NCI-H1436 treated with DMSO at 0.1 percent for 48 hours (cell line): ENCODE measurements around the gene MR1.

Source experiments
- DNase-seq: peaks from one replicate; lab custom pipeline; 2025; lab: John Stamatoyannopoulos, UW

The MR1 gene

GRCh38 chr1:181033799-181034451 is at the start of gene MR1:
Gene MR1 (plus strand): TSS chr1:181033983. CDS start chr1:181034008, 25 bp downstream.
- peak; percentile 38 for DNase-seq

- DNase-seq = no peak
These were observed 45.5 kb upstream of the MR1 start for GRCh38 chr1:180988253-180988752.

GRCh38 chr1:180994262-180994661 is 39.5 kb upstream of the MR1 start:
- no peak for DNase-seq

- DNase-seq = no peak
These were observed 35.8 kb upstream of the MR1 start for GRCh38 chr1:180997843-180998504.

GRCh38 chr1:181001091-181001780 is 32.5 kb upstream of the MR1 start:
- DNase-seq = no peak

- no peak for DNase-seq
These were observed 31.1 kb upstream of the MR1 start for GRCh38 chr1:181002582-181003172.

GRCh38 chr1:181010789-181011188 is 23.0 kb upstream of the MR1 start:
- DNase-seq = no peak

- no peak for DNase-seq
These were observed 22.2 kb upstream of the MR1 start for GRCh38 chr1:181011301-181012202.

GRCh38 chr1:181012203-181012745 is 21.5 kb upstream of the MR1 start:
- no peak for DNase-seq

- DNase-seq = no peak
These were observed 20.6 kb upstream of the MR1 start for GRCh38 chr1:181013144-181013543.

- DNase-seq = no peak
These were observed 19.1 kb upstream of the MR1 start for GRCh38 chr1:181014477-181015250.

- DNase-seq = no peak
These were observed 18.6 kb upstream of the MR1 start for GRCh38 chr1:181015251-181015615.

GRCh38 chr1:181016563-181016962 is 17.2 kb upstream of the MR1 start:
- no peak for DNase-seq

GRCh38 chr1:181018901-181019681 is 14.7 kb upstream of the MR1 start:
- no peak for DNase-seq

GRCh38 chr1:181021159-181021558 is 12.6 kb upstream of the MR1 start:
- DNase-seq = no peak

GRCh38 chr1:181021811-181022434 is 11.9 kb upstream of the MR1 start:
- DNase-seq = peak; percentile 15

- DNase-seq = no peak
These were observed 10.3 kb upstream of the MR1 start for GRCh38 chr1:181023265-181024057.

- DNase-seq = no peak
These were observed 5.6 kb upstream of the MR1 start for GRCh38 chr1:181028196-181028595.
